ENCODE data around the gene MAN1A1.

DNA sequence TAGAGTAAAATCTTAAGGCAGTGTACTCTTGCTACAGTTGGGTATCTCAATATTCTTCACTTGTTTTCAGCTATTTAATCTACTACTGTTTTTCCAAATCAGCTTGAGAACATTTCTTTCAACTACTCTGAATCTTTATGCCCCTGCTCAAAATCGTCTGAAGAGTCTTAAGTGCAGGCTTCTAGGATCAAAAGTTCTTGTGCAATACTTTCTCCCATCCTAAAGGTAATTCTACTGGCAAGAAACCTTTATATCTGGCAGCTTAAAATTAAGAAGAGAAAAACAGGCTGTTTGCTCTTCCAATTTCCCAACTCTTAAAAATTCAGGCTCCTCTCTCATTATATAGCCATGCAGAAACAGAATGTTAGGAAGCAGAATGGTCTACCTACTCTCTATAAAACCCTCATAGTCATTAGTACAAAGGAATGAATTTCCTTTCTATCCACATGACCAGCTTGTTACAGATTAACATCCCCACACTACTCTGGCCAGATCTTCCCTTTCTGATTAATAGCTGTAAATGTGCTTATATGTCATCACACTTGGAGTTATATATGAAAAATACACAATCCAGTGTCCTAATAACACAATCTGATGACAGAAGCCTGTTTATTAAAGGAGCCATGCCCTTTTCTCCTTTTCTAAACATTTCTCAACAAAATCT is 148.9 kb downstream of the MAN1A1 start:
- no peak for TF ChIP-seq CTCF (IDR thresholded peaks at IDR 0.05)
- TF ChIP-seq POLR2A (IDR thresholded peaks at IDR 0.05): no peak
